GM21825 (cell line): ENCODE results near the gene DGCR8.

Experiments
- ATAC-seq: cut with Tn5 transposase; IDR thresholded peaks from one replicate; pipeline ENCODE4 v1.9.1; 2021; ENCODE audit warnings: mild to moderate bottlenecking, moderate library complexity; ENCODE audit not compliant: unreplicated experiment

Gene DGCR8

DNA sequence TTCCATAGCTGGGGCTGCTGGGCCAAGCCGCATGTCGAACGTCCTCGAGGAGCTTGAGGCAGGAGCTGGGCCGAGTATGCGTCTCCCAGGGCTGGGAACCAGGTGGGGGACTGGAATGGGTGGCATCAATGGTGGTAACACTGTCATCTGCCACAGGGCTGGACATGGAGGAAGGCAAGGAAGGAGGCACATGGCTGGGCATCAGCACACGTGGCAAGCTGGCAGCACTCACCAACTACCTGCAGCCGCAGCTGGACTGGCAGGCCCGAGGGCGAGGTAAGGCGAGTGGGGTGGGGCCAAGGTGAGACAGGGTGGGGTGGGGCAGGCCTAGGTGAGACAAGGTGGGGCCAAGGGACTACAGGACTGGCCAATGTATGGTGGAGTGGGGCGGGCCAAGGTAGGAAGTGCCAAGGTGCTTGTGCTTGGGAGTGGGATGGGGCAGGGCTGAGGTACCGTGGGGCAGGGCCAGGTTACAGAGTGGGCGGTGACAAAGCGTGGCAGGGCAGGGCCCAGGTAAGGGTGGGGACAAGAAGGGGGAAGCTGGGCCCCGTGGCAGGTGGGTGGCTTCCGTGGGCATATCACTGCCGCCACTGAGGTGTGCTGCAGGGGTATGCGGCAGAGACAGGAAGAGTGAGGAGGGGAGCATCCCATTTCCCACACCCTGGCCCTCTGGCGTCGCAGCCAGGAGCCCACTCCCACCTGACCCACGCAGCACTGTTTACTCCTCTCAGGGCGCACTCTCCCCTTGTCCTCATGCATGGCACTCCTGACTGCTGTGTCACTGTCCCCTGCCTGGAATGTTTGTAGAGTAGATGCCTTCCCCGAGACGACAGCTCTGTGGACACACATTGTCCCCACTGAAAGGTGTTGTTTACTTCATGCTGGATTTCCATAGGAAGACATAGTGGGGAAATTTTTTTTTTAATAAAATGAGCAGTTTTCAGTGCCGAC, 27.5 kb upstream of the DGCR8 start:
- ATAC-seq = no peak

GRCh38 chr22:20053407-20054033, 26.5 kb upstream of the DGCR8 start:
- ATAC-seq = no peak

DNA sequence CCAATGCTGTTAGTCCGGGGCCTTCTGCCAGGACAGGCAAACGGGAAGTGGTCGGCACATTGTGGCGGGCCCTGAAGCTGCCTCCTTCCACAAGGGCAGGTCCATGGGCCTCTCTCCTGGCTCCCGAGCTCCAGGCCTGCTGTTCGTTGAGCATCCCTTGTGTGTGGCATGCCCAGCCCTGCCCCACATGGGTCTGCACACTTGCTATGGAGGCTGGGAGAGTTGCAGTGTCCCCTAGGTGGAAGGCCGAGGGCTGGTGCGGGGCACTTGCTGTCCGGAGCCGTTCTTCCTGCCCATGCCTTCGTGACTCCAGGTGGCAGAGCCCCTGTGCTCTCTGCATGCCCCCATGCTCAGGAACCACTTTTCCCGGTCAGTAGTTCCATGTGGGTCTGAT, 26.0 kb upstream of the DGCR8 start:
- no peak for ATAC-seq

DNA sequence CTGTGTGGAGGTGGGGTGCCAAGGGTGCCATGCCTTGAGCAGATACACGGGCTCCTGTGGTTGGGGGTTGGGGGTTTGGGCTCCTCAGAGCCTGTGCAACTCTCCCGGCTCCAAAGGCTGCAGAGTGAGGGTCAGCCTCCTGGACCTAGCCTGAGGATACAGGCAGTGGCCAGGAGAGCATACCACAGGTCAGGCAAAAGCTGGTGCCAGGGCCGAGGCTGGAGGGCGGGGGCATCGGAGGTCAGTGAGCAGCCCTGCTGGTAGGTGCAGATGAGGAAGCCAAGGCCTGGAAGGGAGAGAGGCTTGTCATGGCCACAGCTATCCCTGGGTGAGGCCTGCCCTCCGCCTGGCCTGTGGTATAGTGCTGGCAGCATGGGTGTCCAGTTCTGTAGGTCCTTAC, 25.6 kb upstream of the DGCR8 start:
- ATAC-seq = no peak

GRCh38 chr22:20055144-20055543, 24.9 kb upstream of the DGCR8 start:
- ATAC-seq = no peak

DNA sequence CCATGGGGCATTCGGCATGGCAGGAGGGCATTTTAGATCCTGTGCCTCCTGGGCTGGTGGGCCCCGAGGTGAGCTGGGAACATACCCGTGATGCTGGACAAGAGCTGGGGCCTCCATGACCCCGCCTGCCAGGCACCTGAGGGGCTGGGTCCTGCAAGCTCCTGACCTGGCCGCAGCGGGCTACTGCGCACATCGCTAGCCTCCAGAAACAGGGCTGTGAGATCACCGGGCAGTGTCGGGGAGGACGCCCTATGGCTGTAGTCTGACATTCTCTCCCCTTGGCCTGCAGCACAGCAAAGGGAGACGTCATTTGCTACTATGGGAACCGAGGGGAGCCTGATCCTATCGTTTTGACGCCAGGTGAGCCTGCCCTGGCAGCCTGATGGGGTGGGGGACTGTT, 24.4 kb upstream of the DGCR8 start:
- no peak for ATAC-seq

- no peak for ATAC-seq
Observed at GRCh38 chr22:20056161-20056560, 23.9 kb upstream of the DGCR8 start.

GRCh38 chr22:20056696-20057386, 23.2 kb upstream of the DGCR8 start:
- ATAC-seq = no peak

- no peak for ATAC-seq
Observed at GRCh38 chr22:20057596-20058268, 22.3 kb upstream of the DGCR8 start.

DNA sequence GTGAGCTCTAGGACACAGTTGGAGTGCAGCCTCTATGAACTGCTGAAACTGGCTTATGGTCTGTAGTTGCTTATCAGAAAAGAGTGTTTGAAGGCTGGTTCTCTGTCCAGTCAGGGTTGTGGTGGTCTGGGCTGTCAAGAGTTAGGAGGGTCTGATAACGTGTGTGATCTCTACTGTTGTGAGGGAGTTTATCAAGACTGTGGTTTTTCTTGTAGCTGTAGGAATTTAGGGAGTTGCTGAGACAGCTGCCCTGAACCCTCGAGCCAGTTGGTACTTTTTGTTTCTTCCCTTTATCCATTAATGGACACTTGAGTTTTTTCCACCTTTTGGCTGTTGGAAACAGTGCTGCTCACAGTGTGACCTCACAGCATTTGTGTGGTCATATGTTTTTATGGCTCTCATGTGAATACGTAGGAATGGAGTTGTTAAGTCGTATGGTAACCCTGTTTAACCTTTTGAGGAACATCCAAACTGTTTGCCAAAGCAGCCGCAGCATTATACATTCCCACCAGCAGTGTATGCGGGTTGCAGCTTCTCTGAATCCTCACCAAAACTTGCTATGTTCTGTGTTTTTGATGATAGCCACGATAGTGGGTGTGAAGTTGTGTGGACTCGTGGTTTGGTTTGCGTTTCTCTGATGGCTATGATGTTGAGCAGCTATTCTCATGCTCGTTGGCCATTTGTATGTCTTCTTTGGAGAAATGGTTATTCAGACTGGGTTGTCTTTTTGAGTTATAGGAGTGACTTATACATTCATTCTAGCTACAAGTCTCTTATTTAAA, 20.9 kb upstream of the DGCR8 start:
- no peak for ATAC-seq

DNA sequence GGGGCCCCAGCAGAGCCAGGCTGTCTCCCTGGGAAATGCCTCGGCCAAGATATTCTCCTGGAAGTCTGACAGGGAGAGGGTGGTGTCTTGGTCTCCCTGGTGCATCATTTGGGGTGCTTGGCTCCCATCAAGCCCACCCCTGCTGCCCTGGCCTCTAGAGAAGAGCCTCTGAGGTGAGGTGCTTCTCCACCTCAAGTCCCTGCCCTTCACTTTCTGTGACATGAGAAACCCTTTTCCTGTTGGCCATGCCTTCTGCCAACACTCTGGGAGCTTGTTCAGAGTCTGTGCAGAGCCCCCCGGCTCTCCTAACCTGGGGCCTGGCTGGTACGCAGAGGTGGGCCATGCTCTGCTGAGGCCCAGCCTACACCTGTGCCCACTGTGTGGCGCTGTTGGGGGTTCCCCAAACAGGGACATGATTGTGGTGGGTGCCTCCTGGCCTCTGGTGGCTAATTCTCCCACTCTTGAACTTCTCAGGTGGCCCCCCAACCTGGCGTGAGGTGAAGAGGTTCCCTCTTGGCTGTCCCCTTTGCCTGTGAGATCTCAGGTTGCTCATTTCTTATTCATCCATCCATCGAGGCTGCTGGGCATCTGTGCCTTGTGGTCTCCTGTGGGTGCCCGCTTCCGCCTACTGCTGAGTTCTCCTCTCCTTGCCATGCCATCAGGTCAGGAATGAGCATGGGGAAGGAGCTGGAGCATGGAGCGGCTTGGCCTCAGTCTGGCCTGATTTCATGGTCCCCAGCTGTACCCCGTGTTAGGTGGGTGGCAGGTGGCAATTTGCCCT, 19.2 kb upstream of the DGCR8 start:
- no peak for ATAC-seq

DNA sequence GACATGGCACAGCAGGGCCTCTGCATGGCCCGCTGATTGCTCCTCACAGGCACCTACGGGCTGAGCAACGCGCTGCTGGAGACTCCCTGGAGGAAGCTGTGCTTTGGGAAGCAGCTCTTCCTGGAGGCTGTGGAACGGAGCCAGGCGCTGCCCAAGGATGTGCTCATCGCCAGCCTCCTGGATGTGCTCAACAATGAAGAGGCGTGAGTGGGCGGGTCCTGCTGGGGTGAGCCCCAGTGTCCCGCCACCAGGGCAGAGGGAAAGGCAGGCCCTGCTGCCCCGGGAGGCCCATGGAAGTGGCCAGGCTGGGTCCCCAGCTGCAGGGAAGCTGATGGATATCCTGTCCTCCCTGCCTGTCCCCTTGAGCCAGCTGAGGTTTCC, 18.6 kb upstream of the DGCR8 start:
- no peak for ATAC-seq

DNA sequence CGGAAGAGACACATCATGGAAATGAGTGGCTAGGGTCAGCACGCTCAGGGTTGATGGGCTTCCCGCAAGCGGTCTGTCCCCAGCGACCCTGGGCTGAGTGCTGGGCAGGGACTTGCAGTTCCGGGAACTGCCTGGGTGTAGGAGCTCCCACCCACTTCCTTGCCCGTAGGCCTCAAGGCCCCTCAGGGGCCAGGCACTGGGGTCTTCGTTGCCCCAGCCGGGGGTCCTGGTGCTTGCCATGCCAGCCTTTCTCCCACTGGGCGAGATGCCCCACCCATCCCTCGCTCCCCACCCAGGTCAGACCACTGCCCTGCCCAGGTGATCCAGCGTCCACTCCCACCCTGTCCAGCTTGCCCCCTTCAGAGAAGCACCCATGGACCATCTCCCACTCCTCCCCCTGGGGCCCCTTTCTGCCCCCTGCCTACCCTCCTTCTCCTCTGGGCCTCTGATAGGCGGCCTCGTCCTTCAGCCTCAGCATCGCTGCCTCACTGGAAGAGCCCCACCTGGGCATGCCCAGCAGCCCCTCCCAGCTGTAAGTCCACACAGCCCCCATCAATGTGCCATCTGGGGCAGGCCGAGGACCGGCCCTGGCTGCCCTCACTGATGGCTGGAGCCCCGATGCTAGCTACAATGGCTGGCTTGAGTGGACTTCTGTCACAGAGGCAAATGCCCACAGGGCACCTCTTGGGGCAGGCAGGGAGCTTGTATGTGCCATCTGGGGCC, 17.8 kb upstream of the DGCR8 start:
- no peak for ATAC-seq

DNA sequence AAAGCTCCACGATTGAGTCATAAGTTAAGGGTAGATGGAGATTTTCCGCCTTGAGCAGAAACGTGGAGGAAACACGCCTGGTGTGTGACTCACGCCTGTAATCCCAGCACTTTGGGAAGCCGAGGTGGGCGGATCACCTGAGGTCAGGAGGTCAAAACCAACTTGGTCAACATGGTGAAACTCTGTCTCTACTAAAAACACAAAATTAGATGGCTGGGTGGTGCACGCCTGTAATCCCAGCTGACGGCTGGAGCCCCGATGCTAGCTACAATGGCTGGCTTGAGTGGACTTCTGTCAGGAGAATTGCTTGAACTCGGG, 17.3 kb upstream of the DGCR8 start:
- ATAC-seq = no peak

- ATAC-seq = no peak
Observed at GRCh38 chr22:20063271-20064139, 16.5 kb upstream of the DGCR8 start.

DNA sequence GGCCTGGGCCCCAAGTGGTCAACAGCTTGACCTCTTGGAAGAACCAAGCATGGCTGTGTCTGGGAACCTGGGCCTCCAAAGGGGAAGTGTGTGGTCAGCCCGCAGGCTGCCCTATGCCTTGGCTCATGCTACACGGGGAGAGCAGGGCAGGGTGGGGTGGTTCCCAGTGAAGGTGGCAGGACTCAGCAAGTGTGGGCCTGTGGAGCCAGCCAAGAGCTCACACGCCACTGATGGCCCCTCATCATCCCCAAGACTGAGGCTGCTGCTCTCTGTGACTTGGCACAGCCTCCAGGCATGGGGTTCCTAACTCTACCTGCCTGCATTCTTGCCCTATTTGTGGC, 15.9 kb upstream of the DGCR8 start:
- ATAC-seq = no peak

GRCh38 chr22:20064545-20065262, 15.3 kb upstream of the DGCR8 start:
- ATAC-seq = no peak
